Activated CD8-positive, alpha-beta memory T cell treated with anti-CD3 and anti-CD28 coated beads, Interleukin-2, amount 10 ng/mL, durations not matched to agents 7 days and 5 days (primary cell): ENCODE results near the gene VAPB. TPM values are rescaled to one million over a fixed set of nuclear protein-coding genes. Genes with fewer than 3 reads are reported as not detected.
"Not testable (repeated sequence)": the region's sequence is repeated elsewhere in the genome, so short reads cannot be mapped to it uniquely, and the experiment has no call there.

Source experiments
- ATAC-seq: fragments of 150-1000 bp; cut with Tn5 transposase; one replicate; pipeline ENCODE4 v1.10.0; 2021; ENCODE audit warnings: moderate library complexity
- CTCF ChIA-PET: fragments of 350-600 bp; sonication (Branson Sonifier 250); formaldehyde crosslinking; loops from one replicate; lab custom pipeline; 2021; ENCODE audit warnings: antibody characterized with exemption; lab: Charles Lee
- DNase-seq: peaks from one replicate; pipeline ENCODE4 v3.0.0-alpha.2; 2020
- H3K27ac Mint-ChIP-seq: one replicate; pipeline ENCODE4 v1.8.0; 2021; ENCODE audit warnings: mild to moderate bottlenecking, mixed read lengths
- H3K27me3 Mint-ChIP-seq: one replicate; pipeline ENCODE4 v1.8.0; 2021; ENCODE audit warnings: mixed read lengths
- H3K36me3 Mint-ChIP-seq: one replicate; pipeline ENCODE4 v1.8.0; 2021; ENCODE audit warnings: mild to moderate bottlenecking, mixed read lengths
- H3K4me1 Mint-ChIP-seq: one replicate; pipeline ENCODE4 v1.8.0; 2021; ENCODE audit warnings: mixed read lengths
- H3K4me3 Mint-ChIP-seq: one replicate; pipeline ENCODE4 v1.8.0; 2021; ENCODE audit warnings: mild to moderate bottlenecking, moderate library complexity, mixed read lengths
- H3K9me3 Mint-ChIP-seq: one replicate; pipeline ENCODE4 v1.8.0; 2022; ENCODE audit warnings: low read depth, mixed read lengths
- total RNA-seq, 2 experiments: library from RNA; stranded (reverse); gene quantifications; one replicate each; pipeline ENCODE4 v1.2.3, GENCODE V29; 2021

The VAPB gene
- total RNA-seq, 2 experiments from 2014 or later = 25.5 to 31.3 TPM

DNA sequence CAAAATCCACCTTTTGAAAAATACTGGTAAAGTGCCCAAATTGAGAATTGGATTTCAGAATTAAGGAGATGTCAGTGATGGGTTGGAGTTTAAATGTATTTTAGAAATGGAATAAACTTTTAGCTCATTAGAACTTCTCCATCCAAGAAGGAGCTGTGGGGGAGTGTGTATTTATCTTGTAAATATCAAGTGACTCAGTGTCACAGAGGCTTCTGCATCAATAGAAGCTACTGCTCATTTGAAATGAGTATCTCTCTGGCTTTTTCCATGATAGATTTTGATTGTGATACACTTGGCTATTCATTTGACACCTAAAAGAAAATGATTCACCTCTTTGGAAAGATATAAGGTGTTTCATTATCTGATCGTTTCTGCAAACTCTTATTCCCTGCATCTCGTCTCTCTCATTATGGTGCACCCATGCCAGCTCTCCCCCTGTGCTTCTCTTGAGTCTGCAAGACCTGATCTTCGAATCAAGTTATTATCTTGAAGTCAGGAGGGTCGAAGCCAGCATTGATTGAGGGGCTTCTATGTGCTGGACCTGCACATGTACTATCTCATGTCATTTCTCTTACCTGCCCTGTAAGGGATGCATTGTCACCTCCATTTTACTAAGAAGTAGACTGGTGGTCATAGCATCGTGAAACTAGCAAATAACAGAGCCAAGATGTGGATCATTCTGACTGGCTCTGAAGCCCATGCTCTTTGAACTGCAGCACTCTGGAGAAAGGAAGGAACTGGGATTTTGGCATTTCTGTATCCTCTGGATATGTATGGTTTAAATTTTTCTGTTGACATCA lies 30.1 kb downstream of the VAPB start:
- no peak for DNase-seq
- CTCF ChIA-PET = interaction anchor here (0.7 to 1.0 kb wide), 2 partner anchors 11 kb away, joined by 3 read pairs; no protein-coding TSS in a partner anchor
- Mint-ChIP-seq H3K27me3 (no peaks in the 10 kb centered on the region), H3K36me3 (peaks cover 44% of the 10 kb centered on the region), H3K4me3 (no peak overlapping the region), H3K9me3 (peaks cover 2% of the 10 kb centered on the region), H3K27ac (no peak overlapping the region), H3K4me1 (peaks cover 22% of the 10 kb centered on the region)
- no peak for ATAC-seq

DNA sequence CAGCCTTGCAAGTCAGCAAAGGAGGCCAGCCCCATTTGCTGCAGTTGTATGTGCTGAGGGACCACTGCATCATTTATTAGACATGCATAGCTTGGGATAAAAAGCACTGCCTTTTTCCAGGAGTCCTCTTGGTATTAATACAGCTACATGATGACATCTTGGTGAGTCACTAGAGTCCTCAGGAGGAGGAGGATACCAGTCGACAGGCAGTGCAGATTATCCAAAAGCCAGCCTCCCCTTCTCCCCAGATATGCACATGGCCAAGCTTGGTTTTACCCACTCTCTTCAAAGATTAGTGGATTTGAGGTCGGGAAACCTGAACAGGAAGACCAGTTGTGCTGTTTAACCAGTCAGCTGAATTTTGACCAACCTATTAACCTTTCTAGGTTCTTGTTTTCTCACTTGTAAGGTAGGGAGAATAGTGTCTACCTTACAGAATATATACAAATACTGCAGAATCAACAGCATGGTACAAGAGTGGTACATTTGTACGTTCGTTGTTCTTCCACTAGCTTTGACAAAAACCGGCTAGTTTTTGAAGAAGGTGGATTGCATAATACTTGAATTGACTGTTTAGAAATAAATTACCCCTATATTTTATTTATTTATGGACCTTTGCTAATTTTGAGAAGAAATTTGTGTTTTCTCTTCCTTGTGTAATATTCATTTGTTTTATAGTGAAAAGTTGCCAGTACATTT lies 31.9 kb downstream of the VAPB start:
- no peak for ATAC-seq

GRCh38 chr20:58421497-58421850 lies 32.4 kb downstream of the VAPB start:
- peaks cover 13% of the 10 kb centered on the region for H3K4me1 Mint-ChIP-seq
- no peaks in the 10 kb centered on the region for H3K27me3 Mint-ChIP-seq
- CTCF ChIA-PET = no interaction called here
- H3K9me3 Mint-ChIP-seq = no peaks in the 10 kb centered on the region
- H3K27ac Mint-ChIP-seq = no peak overlapping the region
- DNase-seq (no peak), ATAC-seq (no peak)
- H3K4me3 Mint-ChIP-seq = no peak overlapping the region
- H3K36me3 Mint-ChIP-seq = peaks cover 44% of the 10 kb centered on the region

More for the DNA sequence above, 31.9 kb downstream of the VAPB start:
- H3K36me3 Mint-ChIP-seq = peaks cover 48% of the 10 kb centered on the region
- H3K9me3 Mint-ChIP-seq = no peaks in the 10 kb centered on the region
- no peaks in the 10 kb centered on the region for H3K27me3 Mint-ChIP-seq
- no peak overlapping the region for H3K27ac Mint-ChIP-seq
- CTCF ChIA-PET = no interaction called here
- DNase-seq = no peak
- H3K4me3 Mint-ChIP-seq = no peak overlapping the region
- peaks cover 18% of the 10 kb centered on the region for H3K4me1 Mint-ChIP-seq

DNA sequence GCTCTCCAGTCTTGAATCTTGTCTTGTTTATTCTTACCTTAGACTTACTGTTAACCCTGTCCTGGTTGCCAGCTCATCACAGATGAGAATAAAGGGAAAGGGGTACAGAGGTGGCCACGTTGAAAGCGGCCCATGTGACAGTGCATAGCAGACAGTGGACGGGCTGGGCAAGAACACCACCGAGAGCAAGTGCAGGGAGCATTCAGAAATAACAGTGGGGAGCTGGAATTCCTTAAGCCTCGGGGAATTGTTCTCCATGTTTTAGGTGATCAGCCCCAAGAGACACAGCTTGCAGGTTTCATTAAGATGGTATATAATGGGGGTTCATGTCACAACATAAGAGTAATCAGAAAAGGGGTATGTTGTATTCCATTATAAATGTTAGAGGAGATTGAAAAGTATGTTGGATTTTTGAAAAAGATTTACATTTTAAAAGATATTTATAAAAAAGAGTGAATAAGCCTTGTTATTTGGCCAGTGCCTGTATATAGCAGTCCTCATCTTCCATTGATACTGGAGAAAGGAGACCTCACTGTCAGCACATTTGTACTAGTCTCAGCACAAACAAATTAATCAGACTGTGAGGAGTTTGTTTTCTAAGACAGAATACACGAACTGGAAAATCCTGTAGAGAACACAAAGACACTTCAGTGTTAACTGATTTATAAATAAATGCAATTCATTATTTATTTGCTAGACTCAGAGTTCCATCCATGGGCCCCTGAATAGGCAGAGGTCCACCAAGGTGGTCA lies 35.4 kb downstream of the VAPB start:
- H3K9me3 Mint-ChIP-seq = no peaks in the 10 kb centered on the region
- CTCF ChIA-PET = interaction anchor here (1.5 kb wide), 2 partner anchors 8 to 23 kb away, joined by 4 to 5 read pairs; no protein-coding TSS in a partner anchor
- H3K4me3 Mint-ChIP-seq = no peak overlapping the region
- peaks cover 6% of the 10 kb centered on the region for H3K4me1 Mint-ChIP-seq
- no peak for ATAC-seq
- H3K27me3 Mint-ChIP-seq = no peaks in the 10 kb centered on the region
- DNase-seq = no peak
- H3K36me3 Mint-ChIP-seq = peaks cover 37% of the 10 kb centered on the region
- no peak overlapping the region for H3K27ac Mint-ChIP-seq

GRCh38 chr20:58427571-58427970 lies 38.5 kb downstream of the VAPB start:
- CTCF ChIA-PET, H3K4me3 Mint-ChIP-seq, H3K27me3 Mint-ChIP-seq, DNase-seq, ATAC-seq, H3K9me3 Mint-ChIP-seq, H3K27ac Mint-ChIP-seq: not testable (repeated sequence)
- H3K36me3 Mint-ChIP-seq = peaks cover 21% of the 10 kb centered on the region
- H3K4me1 Mint-ChIP-seq = peaks cover 10% of the 10 kb centered on the region

DNA sequence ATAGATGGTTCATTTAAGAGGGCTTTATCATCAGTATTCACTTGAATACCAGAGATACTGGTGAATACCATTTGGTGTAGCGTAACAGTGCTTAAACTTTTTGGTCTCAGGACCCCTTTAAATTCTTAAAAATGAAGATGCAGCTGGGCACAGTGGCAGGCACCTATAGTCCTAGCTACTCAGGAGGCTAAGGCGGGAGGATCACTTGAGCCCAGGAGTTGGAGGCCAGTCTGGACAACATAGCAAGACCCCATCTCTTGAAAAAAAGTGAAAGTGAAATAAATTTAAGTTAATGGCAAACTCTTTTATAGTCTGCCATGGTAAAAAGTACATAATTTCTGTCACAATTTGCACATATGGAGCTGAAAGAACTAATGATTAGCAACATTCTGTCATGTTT lies 39.3 kb downstream of the VAPB start:
- CTCF ChIA-PET = no interaction called here
- no peak for DNase-seq
- no peak for ATAC-seq
- Mint-ChIP-seq H3K4me1 (peaks cover 18% of the 10 kb centered on the region), H3K9me3 (no peaks in the 10 kb centered on the region), H3K4me3 (no peak overlapping the region), H3K27me3 (no peaks in the 10 kb centered on the region), H3K27ac (no peak overlapping the region), H3K36me3 (peaks cover 19% of the 10 kb centered on the region)

GRCh38 chr20:58429303-58429702 lies 40.3 kb downstream of the VAPB start:
- DNase-seq (no peak), ATAC-seq (no peak)
- Mint-ChIP-seq H3K27me3 (no peaks in the 10 kb centered on the region), H3K4me1 (peaks cover 18% of the 10 kb centered on the region), H3K27ac (no peak overlapping the region), H3K9me3 (no peaks in the 10 kb centered on the region), H3K36me3 (peaks cover 15% of the 10 kb centered on the region), H3K4me3 (no peak overlapping the region)
- CTCF ChIA-PET = no interaction called here

DNA sequence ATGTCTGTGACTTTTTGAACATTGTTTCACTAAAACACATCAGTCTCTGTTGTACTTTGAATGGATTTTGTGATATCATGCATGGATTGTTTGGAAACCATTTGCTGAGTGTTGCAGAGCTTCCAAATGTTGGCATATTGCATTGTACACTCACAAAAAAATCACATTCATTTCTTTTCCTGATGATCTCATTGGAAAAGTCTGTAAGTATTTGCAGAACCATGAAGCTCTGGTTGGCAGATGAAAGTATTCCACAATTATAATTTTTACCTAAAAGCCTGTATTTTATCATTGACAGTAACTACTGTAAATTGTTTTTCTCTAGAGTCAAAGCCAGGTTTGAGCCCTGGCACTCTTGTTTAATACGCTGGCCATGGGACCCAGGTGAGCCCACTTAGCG lies 42.1 kb downstream of the VAPB start:
- no peak overlapping the region for H3K27ac Mint-ChIP-seq
- H3K9me3 Mint-ChIP-seq = no peaks in the 10 kb centered on the region
- peaks cover 18% of the 10 kb centered on the region for H3K4me1 Mint-ChIP-seq
- CTCF ChIA-PET = no interaction called here
- ATAC-seq = no peak
- no peak for DNase-seq
- peaks cover 16% of the 10 kb centered on the region for H3K36me3 Mint-ChIP-seq
- no peaks in the 10 kb centered on the region for H3K27me3 Mint-ChIP-seq
- H3K4me3 Mint-ChIP-seq = no peak overlapping the region

DNA sequence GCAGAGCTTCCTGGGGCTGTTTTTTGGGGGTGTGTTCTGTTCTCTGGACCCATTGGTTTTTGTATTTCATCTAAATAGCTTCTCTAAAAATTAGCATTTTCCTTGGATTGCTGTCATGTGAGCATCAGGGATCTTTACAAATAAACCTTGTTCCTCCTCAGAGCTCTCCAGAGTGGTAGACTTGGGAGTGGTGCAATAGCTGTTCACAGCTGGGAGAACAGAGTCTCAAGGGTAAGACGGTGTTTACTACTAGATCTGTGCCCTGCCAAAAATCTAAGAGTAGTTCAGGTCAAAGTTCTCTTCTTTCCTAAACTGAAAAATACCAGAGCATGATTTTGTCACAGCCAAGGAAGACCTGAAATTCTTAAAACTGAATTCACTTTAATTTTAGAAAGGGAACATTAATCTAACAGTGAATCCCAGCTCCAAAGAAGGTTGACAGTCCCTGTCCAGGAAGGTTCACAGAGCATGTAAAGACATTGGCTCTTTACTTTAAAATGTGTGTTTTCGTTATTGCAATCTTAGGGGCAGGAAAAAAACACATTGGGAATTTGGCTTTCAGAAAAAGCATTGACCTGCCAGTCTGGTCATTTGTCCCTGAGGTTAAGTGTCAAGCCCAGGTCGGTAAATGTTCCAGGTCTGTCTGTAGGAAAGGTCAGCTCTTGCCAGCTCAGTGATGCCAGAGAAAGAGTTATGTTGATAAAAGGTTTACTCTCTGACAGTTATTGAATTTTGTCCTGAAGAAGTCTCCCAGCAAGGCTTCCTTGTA lies 43.3 kb downstream of the VAPB start:
- Mint-ChIP-seq H3K4me3 (no peak overlapping the region), H3K9me3 (no peaks in the 10 kb centered on the region), H3K27ac (no peak overlapping the region), H3K27me3 (no peaks in the 10 kb centered on the region), H3K36me3 (peaks cover 20% of the 10 kb centered on the region), H3K4me1 (peaks cover 20% of the 10 kb centered on the region)
- CTCF ChIA-PET = interaction anchor here (1.4 kb wide), 1 partner anchor 9 kb away, joined by 4 read pairs; no protein-coding TSS in a partner anchor
- ATAC-seq (no peak), DNase-seq (no peak)

DNA sequence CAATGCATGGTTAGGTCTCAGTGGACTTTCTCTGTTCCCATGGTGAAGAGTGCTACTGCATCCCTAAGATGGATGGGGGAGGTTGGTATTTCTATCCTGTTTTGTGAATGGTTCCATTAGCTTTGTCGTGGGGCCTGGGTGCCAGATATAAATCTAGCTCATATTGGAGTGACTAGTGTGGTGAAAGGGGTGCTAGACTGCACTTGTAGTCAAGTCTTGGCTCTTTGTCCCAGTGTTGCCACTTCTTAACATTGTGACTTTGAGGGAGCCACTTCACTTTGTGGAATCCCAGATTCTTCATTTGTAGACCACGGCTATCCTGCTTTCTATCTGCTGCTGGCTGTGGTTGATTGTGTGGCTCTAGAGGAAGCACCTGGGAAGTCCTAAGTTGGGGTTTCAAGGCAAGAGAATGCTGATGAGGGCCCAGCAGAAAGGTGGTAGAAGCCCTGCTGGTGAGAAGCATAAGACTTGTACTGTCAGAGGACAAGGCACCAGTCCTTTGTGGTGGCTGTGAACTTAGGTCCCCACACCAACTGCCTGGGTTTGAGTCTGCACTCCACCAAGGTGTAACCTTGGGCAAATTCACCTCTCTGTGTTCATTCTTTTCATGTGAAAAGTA lies 44.1 kb downstream of the VAPB start:
- CTCF ChIA-PET = interaction anchor here (1.4 kb wide), 1 partner anchor 10 kb away, joined by 4 read pairs; no protein-coding TSS in a partner anchor
- no peaks in the 10 kb centered on the region for H3K9me3 Mint-ChIP-seq
- peaks cover 23% of the 10 kb centered on the region for H3K4me1 Mint-ChIP-seq
- no peaks in the 10 kb centered on the region for H3K27me3 Mint-ChIP-seq
- H3K4me3 Mint-ChIP-seq = no peak overlapping the region
- DNase-seq (no peak), ATAC-seq (no peak)
- H3K27ac Mint-ChIP-seq = no peak overlapping the region
- H3K36me3 Mint-ChIP-seq = peaks cover 26% of the 10 kb centered on the region

DNA sequence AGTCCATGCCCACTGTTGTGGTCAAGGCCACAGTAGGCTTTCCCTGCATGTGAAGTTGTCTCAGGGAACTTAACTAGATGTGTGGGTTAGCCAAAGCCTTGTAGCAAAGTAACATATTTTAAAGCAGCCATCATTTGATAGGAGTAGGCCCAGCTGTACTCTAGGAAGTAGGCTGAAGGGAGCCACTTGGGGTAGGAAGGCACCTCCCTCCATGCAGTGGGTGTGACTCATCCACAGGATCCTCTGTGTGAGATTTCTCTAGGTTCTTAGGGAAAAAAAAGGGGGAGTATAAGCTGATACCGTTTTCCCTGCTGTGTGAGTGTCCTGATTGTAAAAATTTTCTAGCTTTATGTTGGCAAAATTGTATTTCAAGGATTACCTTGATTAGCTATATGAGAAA lies 44.7 kb downstream of the VAPB start:
- Mint-ChIP-seq H3K27ac (no peak overlapping the region), H3K9me3 (no peaks in the 10 kb centered on the region), H3K27me3 (no peaks in the 10 kb centered on the region), H3K4me1 (peaks cover 21% of the 10 kb centered on the region), H3K36me3 (peaks cover 24% of the 10 kb centered on the region), H3K4me3 (no peak overlapping the region)
- ATAC-seq = no peak
- CTCF ChIA-PET = no interaction called here
- DNase-seq = no peak

- no peak for ATAC-seq
- no peaks in the 10 kb centered on the region for H3K27me3 Mint-ChIP-seq
- no peak overlapping the region for H3K4me3 Mint-ChIP-seq
- no peak overlapping the region for H3K27ac Mint-ChIP-seq
- DNase-seq = no peak
- peaks cover 21% of the 10 kb centered on the region for H3K36me3 Mint-ChIP-seq
- H3K4me1 Mint-ChIP-seq = peaks cover 20% of the 10 kb centered on the region
- CTCF ChIA-PET = no interaction called here
- no peaks in the 10 kb centered on the region for H3K9me3 Mint-ChIP-seq
These were observed 45.3 kb downstream of the VAPB start for GRCh38 chr20:58434326-58434725.
